ENCODE measurements around the gene COL1A2. TPM values are rescaled to one million over a fixed set of nuclear protein-coding genes. Genes with fewer than 3 reads are reported as not detected.

The COL1A2 gene
- total RNA-seq, 1 experiment from 2014 or later: 144 TPM

- TF ChIP-seq EZH2 (IDR thresholded peaks at IDR 0.05; ENCODE audit: borderline replicate concordance, low read depth, low read length, poor library complexity, severe bottlenecking) (no peak), CTCF (conservative IDR thresholded peaks at IDR 0.05; ENCODE audit: low read depth, low read length) (no peak)
- ChIA-PET POLR2A (ENCODE audit: low non-redundant PET) (no interaction called here), CTCF (no interaction called here)
- no peaks in the 10 kb centered on the region for H3K9me3 ChIP-seq (ENCODE audit: low read depth, low read length, poor library complexity, severe bottlenecking)
- H3K27me3 ChIP-seq (replicated peaks; ENCODE audit: insufficient read depth, low read depth, low read length, poor library complexity): no peaks in the 10 kb centered on the region
- DNase-seq (ENCODE audit: low spot score): no peak
- no TSS peak for BruUV-seq (replicated peaks)
- no peak overlapping the region for H3K27ac ChIP-seq (ENCODE audit: low read depth, low read length, poor library complexity, severe bottlenecking)
- H3K36me3 ChIP-seq (ENCODE audit: insufficient read depth, low read length, poor library complexity, severe bottlenecking): no peaks in the 10 kb centered on the region
- no peak overlapping the region for H3K4me3 ChIP-seq (ENCODE audit: low read depth, low read length, poor library complexity, severe bottlenecking)
- intact Hi-C loops (cut with micrococcal nuclease; ENCODE audit: unreplicated experiment): no loop called here
- H3K4me1 ChIP-seq (ENCODE audit: insufficient read depth, low read length, poor library complexity, severe bottlenecking): peaks cover under 1% of the 10 kb centered on the region
Measured at GRCh38 chr7:94389381-94389780, 5.3 kb upstream of the COL1A2 start.

GRCh38 chr7:94391726-94392392 lies 2.8 kb upstream of the COL1A2 start:
- ChIA-PET CTCF (no interaction called here), POLR2A (ENCODE audit: low non-redundant PET) (no interaction called here)
- no peak overlapping the region for H3K27ac ChIP-seq (ENCODE audit: low read depth, low read length, poor library complexity, severe bottlenecking)

GRCh38 chr7:94392393-94392786 lies 2.3 kb upstream of the COL1A2 start:
- no peak for TF ChIP-seq CTCF (conservative IDR thresholded peaks at IDR 0.05; ENCODE audit: low read depth, low read length)
- no peak for TF ChIP-seq EZH2 (IDR thresholded peaks at IDR 0.05; ENCODE audit: borderline replicate concordance, low read depth, low read length, poor library complexity, severe bottlenecking)
- no peaks in the 10 kb centered on the region for H3K36me3 ChIP-seq (ENCODE audit: insufficient read depth, low read length, poor library complexity, severe bottlenecking)
- ChIA-PET POLR2A (ENCODE audit: low non-redundant PET) (no interaction called here), CTCF (no interaction called here)
- H3K9me3 ChIP-seq (ENCODE audit: low read depth, low read length, poor library complexity, severe bottlenecking): no peaks in the 10 kb centered on the region
- no peak overlapping the region for H3K4me3 ChIP-seq (ENCODE audit: low read depth, low read length, poor library complexity, severe bottlenecking)
- intact Hi-C loops (cut with micrococcal nuclease; ENCODE audit: unreplicated experiment): loop anchor here (10.0 kb wide), 2 partner anchors 488 to 678 kb away; partner anchors contain the start of gene GNGT1
- peaks cover 9% of the 10 kb centered on the region for H3K4me1 ChIP-seq (ENCODE audit: insufficient read depth, low read length, poor library complexity, severe bottlenecking)
- H3K27me3 ChIP-seq (replicated peaks; ENCODE audit: insufficient read depth, low read depth, low read length, poor library complexity): no peaks in the 10 kb centered on the region
- no TSS peak for BruUV-seq (replicated peaks)
- no peak overlapping the region for H3K27ac ChIP-seq (ENCODE audit: low read depth, low read length, poor library complexity, severe bottlenecking)
- DNase-seq (ENCODE audit: low spot score): no peak

More at GRCh38 chr7:94391726-94392392, 2.8 kb upstream of the COL1A2 start:
- peaks cover 7% of the 10 kb centered on the region for H3K4me1 ChIP-seq (ENCODE audit: insufficient read depth, low read length, poor library complexity, severe bottlenecking)
- TF ChIP-seq EZH2 (IDR thresholded peaks at IDR 0.05; ENCODE audit: borderline replicate concordance, low read depth, low read length, poor library complexity, severe bottlenecking): no peak
- no peak for TF ChIP-seq CTCF (conservative IDR thresholded peaks at IDR 0.05; ENCODE audit: low read depth, low read length)
- no peak overlapping the region for H3K4me3 ChIP-seq (ENCODE audit: low read depth, low read length, poor library complexity, severe bottlenecking)
- intact Hi-C loops (cut with micrococcal nuclease; ENCODE audit: unreplicated experiment): loop anchor here (10.0 kb wide), 2 partner anchors 487 to 677 kb away; partner anchors contain the start of gene GNGT1
- no peaks in the 10 kb centered on the region for H3K27me3 ChIP-seq (replicated peaks; ENCODE audit: insufficient read depth, low read depth, low read length, poor library complexity)
- H3K9me3 ChIP-seq (ENCODE audit: low read depth, low read length, poor library complexity, severe bottlenecking): no peaks in the 10 kb centered on the region
- no peak for DNase-seq (ENCODE audit: low spot score)
- no peaks in the 10 kb centered on the region for H3K36me3 ChIP-seq (ENCODE audit: insufficient read depth, low read length, poor library complexity, severe bottlenecking)
- BruUV-seq (replicated peaks): no TSS peak
